GM18858 (cell line): Measurements from ENCODE around the gene PDXK.

Experiments used
- ATAC-seq: cut with Tn5 transposase; IDR thresholded peaks from one replicate; pipeline ENCODE4 v1.9.1; 2021; ENCODE audit not compliant: unreplicated experiment

PDXK gene

GRCh38 chr21:43721939-43722338, 3.0 kb downstream of the PDXK start:
- no peak for ATAC-seq

DNA sequence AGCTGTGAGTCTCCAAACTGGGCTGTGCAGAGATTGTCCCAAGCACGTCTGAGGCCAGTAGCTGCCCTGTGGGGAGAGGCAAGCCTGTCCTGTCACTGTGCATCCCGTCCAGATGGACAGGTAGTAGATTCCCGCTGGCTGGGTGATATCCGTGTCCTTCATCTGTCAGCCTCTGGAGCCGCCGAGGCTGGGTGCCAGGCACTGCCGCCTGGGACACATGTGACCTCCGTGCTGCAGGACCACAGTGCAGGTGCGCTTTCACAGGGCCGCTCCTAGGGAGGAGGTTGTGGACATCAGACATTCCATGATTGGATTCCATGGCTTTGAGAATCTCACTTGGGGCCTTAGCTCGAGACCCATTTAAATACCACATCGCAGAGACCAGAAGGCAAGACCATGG, 4.7 kb downstream of the PDXK start:
- ATAC-seq, result no peak

DNA sequence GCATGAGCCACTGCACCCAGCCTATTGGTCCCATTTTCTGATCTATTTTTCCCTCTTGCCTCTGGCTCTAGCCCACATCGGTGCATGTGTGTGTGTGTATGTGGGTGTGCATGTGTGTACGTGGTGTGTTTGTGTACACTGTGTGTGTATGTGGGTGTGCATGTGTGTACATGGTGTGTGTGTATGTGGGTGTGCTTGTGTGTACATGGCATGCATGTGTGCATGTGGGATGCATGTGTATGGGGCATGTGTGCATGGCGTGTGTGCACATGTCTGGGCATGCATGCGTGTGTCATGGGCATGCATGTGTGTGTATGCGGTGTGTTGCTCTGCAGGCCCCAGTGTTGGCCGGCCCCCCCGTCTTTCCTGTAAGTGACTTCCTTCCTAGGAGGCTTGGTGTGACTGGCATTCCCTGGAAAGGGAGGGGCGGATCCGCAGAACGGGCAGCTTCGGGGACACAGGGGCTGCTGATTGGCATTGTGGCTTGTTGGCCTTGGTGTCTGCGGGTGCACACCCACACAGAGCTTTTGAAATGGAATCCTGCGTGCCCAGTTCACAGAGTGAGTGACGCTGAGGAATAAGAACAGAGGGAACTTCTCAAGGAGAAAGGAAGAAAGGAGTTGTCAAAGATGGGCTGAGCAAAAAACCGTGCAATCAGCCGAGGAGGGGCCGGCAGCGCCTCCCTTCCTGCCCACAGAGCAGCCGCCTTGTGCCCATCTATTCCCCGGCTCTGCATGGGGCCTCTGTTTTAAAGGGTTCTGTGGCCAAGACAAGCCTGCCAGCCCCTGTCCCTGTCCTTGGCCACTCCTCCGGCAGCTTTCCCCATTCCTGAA, 8.0 kb downstream of the PDXK start:
- no peak for ATAC-seq

GRCh38 chr21:43727519-43728153, 8.7 kb downstream of the PDXK start:
- no peak for ATAC-seq

DNA sequence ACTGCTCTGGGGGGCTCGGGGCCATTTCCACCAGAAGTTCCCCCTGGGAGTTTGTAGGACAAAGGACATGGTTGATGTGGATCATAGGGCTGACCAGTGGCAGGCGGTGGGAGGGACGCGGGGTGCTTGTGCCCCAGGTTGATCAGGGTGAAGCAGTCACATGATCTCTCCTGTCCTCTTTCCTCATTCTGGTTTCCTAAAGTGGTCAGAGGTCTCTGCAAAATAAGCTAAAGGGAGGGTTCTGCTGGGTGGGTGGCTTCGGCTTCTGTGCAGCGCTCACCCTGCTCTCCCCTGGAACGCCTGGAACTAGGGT, 9.2 kb downstream of the PDXK start:
- ATAC-seq, result no peak

DNA sequence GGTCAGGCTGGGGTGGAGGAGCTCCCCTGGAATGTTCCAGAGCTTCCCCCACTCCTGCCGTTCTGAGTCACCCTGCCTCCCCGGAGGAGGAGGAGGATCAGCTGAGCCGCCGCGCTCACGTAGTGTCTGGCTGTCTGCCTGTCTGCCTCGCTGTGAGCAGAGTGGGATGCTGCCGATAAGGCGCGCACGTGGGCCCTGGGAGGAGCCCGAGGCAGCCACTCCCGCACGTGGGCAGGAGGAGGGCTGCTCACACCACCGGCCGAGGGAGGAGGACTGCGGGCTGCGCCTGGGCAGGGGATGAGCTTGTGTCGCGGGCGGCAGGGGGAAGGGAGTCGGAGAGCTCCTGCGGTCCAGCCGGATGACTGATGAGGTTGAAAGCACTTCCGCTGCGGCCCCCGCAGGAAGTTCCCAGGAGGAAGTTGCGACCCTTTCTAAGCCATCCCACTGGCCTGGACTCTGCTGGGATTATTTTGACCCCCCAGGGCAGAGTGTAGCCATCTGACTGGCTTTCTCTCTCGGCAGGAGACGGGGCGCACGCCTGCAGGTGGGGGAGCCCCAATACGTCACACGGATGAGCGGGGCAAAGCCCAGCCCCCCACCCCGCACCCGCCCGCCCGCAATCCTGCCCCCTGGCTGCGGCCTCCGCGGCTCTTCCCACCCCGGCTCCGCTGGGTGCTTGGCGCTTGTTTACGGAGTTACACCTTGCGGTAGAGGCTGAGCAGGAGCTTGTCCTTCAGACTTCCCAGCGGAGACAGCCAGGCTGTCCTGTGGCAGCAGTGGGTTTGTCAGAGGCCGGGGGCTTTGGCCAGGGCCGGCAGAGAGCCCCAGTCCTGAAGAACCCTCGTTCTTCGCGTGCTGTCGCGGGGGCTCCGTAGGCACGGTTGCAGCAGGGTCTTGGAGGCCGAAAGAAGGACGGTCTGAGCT, 9.8 kb downstream of the PDXK start:
- peak; percentile 48 for ATAC-seq

DNA sequence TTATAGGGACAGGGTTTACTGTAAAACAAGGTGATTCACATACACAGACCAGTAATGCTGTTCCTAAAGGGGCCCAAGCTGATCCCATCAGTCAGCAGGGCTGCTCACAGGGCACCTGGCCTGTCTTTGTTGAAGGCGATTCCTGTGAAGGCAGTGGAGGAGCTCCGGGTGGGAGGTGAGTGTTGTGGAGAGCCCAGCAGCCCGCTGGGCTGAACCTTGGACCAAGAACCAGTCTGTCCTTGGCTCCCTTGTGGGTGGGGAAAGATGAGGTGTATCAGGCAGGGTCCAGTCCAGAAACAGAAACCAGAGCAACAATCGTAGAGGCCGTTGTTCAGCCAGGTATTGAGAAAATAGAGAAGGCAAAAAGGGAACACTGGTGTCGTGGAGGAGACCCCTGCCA, 12.5 kb downstream of the PDXK start:
- ATAC-seq, result no peak

GRCh38 chr21:43731891-43732711, 13.2 kb downstream of the PDXK start:
- ATAC-seq, result no peak

- no peak for ATAC-seq
These were observed 14.1 kb downstream of the PDXK start for GRCh38 chr21:43733060-43733459.

DNA sequence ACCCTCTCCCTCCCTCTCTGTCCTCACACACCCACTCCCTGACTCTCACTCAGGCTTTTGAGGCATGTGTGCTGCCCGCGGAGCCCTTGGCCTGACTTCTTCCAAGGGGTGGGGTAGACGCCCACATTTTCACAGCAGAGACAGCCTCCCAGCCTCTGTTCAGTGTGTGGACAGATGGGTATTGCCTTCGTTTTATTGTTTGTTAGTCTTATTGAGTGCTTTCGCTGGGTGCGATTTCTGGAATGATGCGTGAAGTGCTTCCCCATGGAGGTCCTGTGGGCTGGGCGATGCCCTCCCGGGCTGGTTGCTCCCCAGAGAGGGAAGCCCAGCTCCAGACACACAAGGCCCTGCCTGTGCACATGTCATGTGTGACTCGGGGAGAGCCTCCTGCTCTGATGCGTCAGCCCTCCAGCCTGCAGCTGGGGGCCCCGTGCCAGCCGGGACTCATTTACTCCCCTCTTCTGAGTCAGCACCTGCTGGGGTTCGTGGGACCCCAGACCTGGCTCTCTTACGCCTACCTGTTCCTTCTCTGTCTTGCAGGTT, 14.7 kb downstream of the PDXK start:
- ATAC-seq, result no peak

DNA sequence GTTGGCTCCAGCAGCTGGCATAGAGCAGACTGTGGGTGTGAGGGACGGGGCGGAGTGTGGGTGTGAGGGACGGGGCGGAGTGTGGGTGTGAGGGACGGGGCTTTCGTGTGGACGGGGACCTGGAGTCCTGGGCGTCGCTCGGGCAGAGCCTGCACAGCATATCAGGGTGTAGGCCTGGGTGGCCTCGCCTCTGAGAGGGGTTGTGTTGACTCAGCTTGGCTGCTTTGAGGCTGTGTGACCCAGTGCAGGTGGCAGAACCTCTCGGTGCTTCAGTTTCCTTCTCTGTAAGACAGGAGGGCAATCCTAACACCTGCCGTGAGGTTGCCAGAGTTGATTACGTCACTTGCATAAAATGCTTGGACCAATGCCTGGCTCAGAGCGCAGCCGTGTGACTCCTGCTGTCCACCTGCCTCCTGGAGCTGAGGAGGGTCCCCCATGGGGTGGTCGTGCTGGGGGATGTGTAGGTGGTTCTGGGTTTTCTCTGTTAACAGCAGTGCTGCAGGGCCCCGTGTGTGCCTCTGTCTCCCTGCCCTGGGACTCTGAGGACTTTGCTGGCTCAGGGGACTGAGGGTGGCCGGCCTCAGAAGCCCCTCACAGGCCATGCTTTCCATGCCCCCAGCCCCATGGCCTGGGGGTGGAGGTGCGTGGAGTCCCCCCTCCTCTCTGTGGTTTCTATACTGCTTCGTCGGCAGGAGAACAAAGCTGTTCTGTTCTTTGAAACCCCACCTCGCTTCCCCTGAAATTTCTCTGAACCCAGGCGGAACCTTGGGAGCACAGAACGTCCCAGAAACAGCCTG, 15.4 kb downstream of the PDXK start:
- ATAC-seq, result no peak

GRCh38 chr21:43734928-43735229, 15.9 kb downstream of the PDXK start:
- no peak for ATAC-seq

DNA sequence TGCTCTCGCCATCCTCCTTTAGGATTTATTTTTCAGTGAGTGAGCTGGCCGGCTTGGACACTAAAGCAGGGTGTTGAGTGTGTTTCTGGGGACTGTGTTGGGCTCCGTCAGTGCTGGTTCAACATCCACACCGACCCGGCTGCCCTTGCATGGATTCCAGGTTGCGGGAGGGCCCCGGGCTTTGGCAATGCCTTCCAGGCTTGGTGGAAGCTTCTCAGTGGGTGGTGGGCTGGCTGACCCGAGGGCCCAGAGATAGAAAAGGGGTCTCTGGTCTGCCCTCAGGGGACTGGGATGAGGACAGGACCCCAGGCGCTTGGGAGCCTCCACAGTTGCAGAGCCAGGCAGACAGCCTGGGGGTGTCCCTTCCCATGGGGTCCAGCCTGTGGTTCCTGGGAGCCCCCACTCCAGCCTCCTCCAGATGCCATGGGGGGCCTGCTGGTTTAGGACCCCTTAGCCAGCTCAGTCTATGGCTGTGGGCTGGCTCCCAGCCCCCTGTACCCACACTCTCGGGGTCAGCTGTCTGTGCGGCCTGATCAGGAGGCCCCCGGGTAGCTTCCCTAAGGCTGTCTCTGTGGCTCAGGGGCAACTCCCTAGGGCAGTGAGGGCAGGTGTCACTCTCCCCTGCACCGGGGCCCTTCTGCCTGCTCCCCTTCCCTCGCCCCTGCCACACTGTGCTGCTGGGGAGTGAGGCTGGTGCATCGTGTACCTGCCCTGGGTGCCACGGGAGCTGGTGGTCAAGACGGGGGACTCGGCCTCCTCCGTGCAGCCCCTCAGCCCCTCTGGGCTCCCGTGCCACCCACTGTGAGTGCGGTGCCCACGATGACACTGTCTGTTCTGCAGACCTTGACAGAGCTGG, 16.5 kb downstream of the PDXK start:
- no peak for ATAC-seq

DNA sequence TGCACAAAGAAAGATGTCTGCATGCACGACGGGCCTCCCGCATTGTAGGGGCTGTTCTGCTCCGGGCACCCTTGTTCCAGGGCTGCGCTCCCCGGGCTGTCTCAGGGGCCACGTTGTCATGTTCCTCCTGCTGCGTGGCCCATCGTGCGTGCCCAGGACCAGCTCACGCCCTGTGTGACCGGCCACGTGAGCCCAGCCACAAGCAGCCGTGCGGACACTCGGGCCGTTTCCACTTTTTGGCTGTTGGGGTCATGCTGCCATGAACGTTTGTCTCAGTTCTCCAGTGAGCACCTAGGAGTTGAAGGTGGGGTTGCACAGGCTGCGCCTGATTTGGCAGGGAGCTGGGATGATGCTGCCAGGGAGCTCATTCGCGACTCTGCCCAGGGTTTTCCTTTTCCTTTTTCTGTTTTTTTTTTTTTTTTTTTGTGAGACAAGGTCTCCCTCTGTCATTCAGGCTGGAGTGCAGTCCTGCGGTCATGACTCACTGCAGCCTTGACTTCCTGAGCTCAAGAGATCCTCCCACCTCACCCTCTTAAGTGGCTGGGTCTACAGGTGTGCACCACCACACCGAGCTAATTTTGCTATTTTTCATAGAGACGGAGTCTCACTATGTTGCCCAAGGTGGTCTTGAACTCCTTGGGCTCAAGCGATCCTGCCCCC, 17.4 kb downstream of the PDXK start:
- ATAC-seq, result no peak

- ATAC-seq, result no peak
These were observed 18.4 kb downstream of the PDXK start for GRCh38 chr21:43737158-43737950.

DNA sequence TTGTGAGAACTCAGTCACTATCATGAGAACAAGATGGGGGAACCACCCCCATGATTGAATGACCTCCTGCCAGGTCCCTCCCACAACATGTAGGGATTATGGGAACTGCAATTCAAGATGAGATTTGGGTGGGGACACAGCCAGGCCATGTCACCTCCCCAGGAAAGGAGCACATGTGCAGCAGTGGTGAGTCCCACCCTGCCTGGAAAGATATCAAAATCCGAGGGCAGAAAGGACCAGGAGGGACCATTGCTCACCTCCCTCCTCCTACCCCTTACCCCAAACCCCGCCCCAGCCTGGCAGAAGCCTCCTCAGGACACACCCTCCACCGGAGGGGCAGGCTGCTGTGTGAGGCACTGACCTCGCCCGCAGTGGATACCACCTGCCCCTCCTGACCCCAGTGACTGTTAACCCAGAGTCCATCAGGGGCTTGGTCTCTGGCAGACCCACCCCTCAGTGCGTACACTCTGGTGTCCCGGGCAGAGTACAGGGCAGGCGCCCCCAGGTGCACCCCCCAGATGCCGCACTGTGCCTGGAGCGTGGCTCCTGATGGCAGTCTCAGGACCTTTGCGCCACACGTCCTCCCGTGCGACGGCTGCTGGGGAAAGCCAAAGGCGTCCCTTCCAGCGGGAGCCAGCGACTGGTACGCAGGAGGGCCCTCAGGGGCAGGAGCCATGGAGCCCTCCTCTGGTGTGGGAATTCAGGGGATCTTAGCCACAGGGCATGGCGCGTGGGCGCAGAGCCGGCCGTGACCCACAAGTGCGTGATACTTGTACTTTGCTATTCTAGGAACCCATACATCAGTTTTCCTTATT, 20.9 kb downstream of the PDXK start:
- ATAC-seq, result no peak
